ENCODE data around the gene IFITM1. TPM values are rescaled to one million over a fixed set of nuclear protein-coding genes. Genes with fewer than 3 reads are reported as not detected.

IFITM1 gene
- total and polyA plus RNA-seq, 2 donors from 2014 or later, result 248 to 440 TPM

- TF ChIP-seq CTCF (IDR thresholded peaks at IDR 0.05; ENCODE audit: borderline replicate concordance, extremely low read depth, insufficient read depth), result no peak
- FAIRE-seq (no peak), DNase-seq (peak in 2 of 5 donors; percentile 35 to 62)
- Histone ChIP-seq H3K4me1 (ENCODE audit: control insufficient read depth in 2 of 3, insufficient read depth in 2 of 3, low read depth in 1 of 3, low read length in 3 of 3) (peaks cover 0 to 3% (median 0%) of the 10 kb centered on the region in 3 donors), H3K36me3 (ENCODE audit: control insufficient read depth in 2 of 3, insufficient read depth in 3 of 3, low read length in 3 of 3) (no peaks in the 10 kb centered on the region), H3K27ac (ENCODE audit: low read depth in 2 of 2, low read length in 2 of 2) (no peak overlapping the region), H3K9ac (ENCODE audit: low read length in 3 of 3) (no peak overlapping the region), H3K27me3 (ENCODE audit: control insufficient read depth, insufficient read depth, low read length) (no peaks in the 10 kb centered on the region), H3K9me3 (ENCODE audit: control insufficient read depth in 2 of 3, insufficient read depth in 1 of 3, low read length in 3 of 3) (no peaks in the 10 kb centered on the region), H3K4me3 (ENCODE audit: low read length in 3 of 3) (no peak overlapping the region)
- intact Hi-C loops (cut with DNase I), result no loop called here
Measured at GRCh38 chr11:293271-293851, 20.5 kb upstream of the IFITM1 start.

GRCh38 chr11:293852-294661, 19.8 kb upstream of the IFITM1 start:
- Histone ChIP-seq H3K4me1 (ENCODE audit: control insufficient read depth in 2 of 3, insufficient read depth in 2 of 3, low read depth in 1 of 3, low read length in 3 of 3) (peaks cover 0 to 3% (median 0%) of the 10 kb centered on the region in 3 donors), H3K9ac (ENCODE audit: low read length in 3 of 3) (no peak overlapping the region), H3K27me3 (ENCODE audit: control insufficient read depth, insufficient read depth, low read length) (no peaks in the 10 kb centered on the region), H3K36me3 (ENCODE audit: control insufficient read depth in 2 of 3, insufficient read depth in 3 of 3, low read length in 3 of 3) (no peaks in the 10 kb centered on the region), H3K4me3 (ENCODE audit: low read length in 3 of 3) (no peak overlapping the region), H3K9me3 (ENCODE audit: control insufficient read depth in 2 of 3, insufficient read depth in 1 of 3, low read length in 3 of 3) (no peaks in the 10 kb centered on the region), H3K27ac (ENCODE audit: low read depth in 2 of 2, low read length in 2 of 2) (no peak overlapping the region)
- FAIRE-seq (no peak), DNase-seq (peak in 2 of 5 donors; percentile 52 to 73)
- TF ChIP-seq CTCF (IDR thresholded peaks at IDR 0.05; ENCODE audit: borderline replicate concordance, extremely low read depth, insufficient read depth), result no peak
- intact Hi-C loops (cut with DNase I), result no loop called here

GRCh38 chr11:294780-295179, 19.1 kb upstream of the IFITM1 start:
- no peak for TF ChIP-seq CTCF (IDR thresholded peaks at IDR 0.05; ENCODE audit: borderline replicate concordance, extremely low read depth, insufficient read depth)

More at GRCh38 chr11:294780-295179, 19.1 kb upstream of the IFITM1 start:
- intact Hi-C loops (cut with DNase I), result no loop called here
- Histone ChIP-seq H3K27me3 (ENCODE audit: control insufficient read depth, insufficient read depth, low read length) (no peaks in the 10 kb centered on the region), H3K9ac (ENCODE audit: low read length in 3 of 3) (no peak overlapping the region), H3K27ac (ENCODE audit: low read depth in 2 of 2, low read length in 2 of 2) (no peak overlapping the region), H3K4me1 (ENCODE audit: control insufficient read depth in 2 of 3, insufficient read depth in 2 of 3, low read depth in 1 of 3, low read length in 3 of 3) (peaks cover 0 to 1% (median 0%) of the 10 kb centered on the region in 3 donors), H3K4me3 (ENCODE audit: low read length in 3 of 3) (no peak overlapping the region), H3K9me3 (ENCODE audit: control insufficient read depth in 2 of 3, insufficient read depth in 1 of 3, low read length in 3 of 3) (no peaks in the 10 kb centered on the region), H3K36me3 (ENCODE audit: control insufficient read depth in 2 of 3, insufficient read depth in 3 of 3, low read length in 3 of 3) (no peaks in the 10 kb centered on the region)
- FAIRE-seq (no peak), DNase-seq (peak in 2 of 5 donors; percentile 27 to 68)

Measured in kidney (tissue), 14 donors.